SU-DHL-6 (cell line): ENCODE results near the gene GIPC3.

Experiments
- CTCF ChIP-seq: fragments of 200-600 bp; sonication (generic); IDR thresholded peaks from one replicate; pipeline ENCODE4 v1.5.1; 2017; ENCODE audit warnings: antibody characterized with exemption, mild to moderate bottlenecking, low read length, moderate library complexity; ENCODE audit not compliant: insufficient read depth, poor library complexity, severe bottlenecking
- EZH2phosphoT487 ChIP-seq: fragments of 200-600 bp; sonication (generic), shearing (Covaris generic); conservative IDR thresholded peaks from 2 replicates; pipeline ENCODE4 v1.6.1; 2018; ENCODE audit warnings: mild to moderate bottlenecking, antibody characterized with exemption, low read length, moderate library complexity, mixed read lengths

GRCh38 chr19:3604227-3604986, 19.1 kb downstream of the GIPC3 start:
- TF ChIP-seq CTCF (no peak), EZH2phosphoT487 (no peak)
